ENCODE results near the gene GEMIN7.

The GEMIN7 gene

GRCh38 chr19:45047188-45047797 lies 31.8 kb upstream of the GEMIN7 start:
- H3K27ac ChIP-seq = no peak overlapping the region
- no peak for DNase-seq
- in situ Hi-C loops (cut with HindIII; ENCODE audit: low pct_ligation_motif_present, low sequenced_read_pairs) = no loop called here
- H3K4me3 ChIP-seq (ENCODE audit: low read depth, low read length) = no peak overlapping the region
- H3K27me3 ChIP-seq (replicated peaks) = no peaks in the 10 kb centered on the region
- peaks cover 37% of the 10 kb centered on the region for H3K36me3 ChIP-seq (replicated peaks)
- TF ChIP-seq CTCF (IDR thresholded peaks at IDR 0.05; ENCODE audit: low read depth, low read length, missing control alignments) = no peak

GRCh38 chr19:45049073-45049736 lies 29.9 kb upstream of the GEMIN7 start:
- Histone ChIP-seq H3K36me3 (replicated peaks) (peaks cover 43% of the 10 kb centered on the region), H3K27ac (no peak overlapping the region), H3K4me3 (ENCODE audit: low read depth, low read length) (no peak overlapping the region), H3K27me3 (replicated peaks) (no peaks in the 10 kb centered on the region)
- in situ Hi-C loops (cut with HindIII; ENCODE audit: low pct_ligation_motif_present, low sequenced_read_pairs) = no loop called here
- no peak for DNase-seq
- TF ChIP-seq CTCF (IDR thresholded peaks at IDR 0.05; ENCODE audit: low read depth, low read length, missing control alignments) = no peak

- Histone ChIP-seq H3K27me3 (replicated peaks) (no peaks in the 10 kb centered on the region), H3K27ac (no peak overlapping the region), H3K4me3 (ENCODE audit: low read depth, low read length) (no peak overlapping the region), H3K36me3 (replicated peaks) (peaks cover 43% of the 10 kb centered on the region)
- no peak for TF ChIP-seq CTCF (IDR thresholded peaks at IDR 0.05; ENCODE audit: low read depth, low read length, missing control alignments)
- in situ Hi-C loops (cut with HindIII; ENCODE audit: low pct_ligation_motif_present, low sequenced_read_pairs) = no loop called here
- DNase-seq = no peak
Observed at GRCh38 chr19:45050036-45050435, 29.0 kb upstream of the GEMIN7 start.

GRCh38 chr19:45051929-45052579 lies 27.0 kb upstream of the GEMIN7 start:
- Histone ChIP-seq H3K36me3 (replicated peaks) (peaks cover 41% of the 10 kb centered on the region), H3K4me3 (ENCODE audit: low read depth, low read length) (no peak overlapping the region), H3K27ac (no peak overlapping the region), H3K27me3 (replicated peaks) (no peaks in the 10 kb centered on the region)
- TF ChIP-seq CTCF (IDR thresholded peaks at IDR 0.05; ENCODE audit: low read depth, low read length, missing control alignments) = no peak
- in situ Hi-C loops (cut with HindIII; ENCODE audit: low pct_ligation_motif_present, low sequenced_read_pairs) = no loop called here
- no peak for DNase-seq

- H3K27ac ChIP-seq = no peak overlapping the region
- peaks cover 83% of the 10 kb centered on the region for H3K36me3 ChIP-seq (replicated peaks)
- no peak overlapping the region for H3K4me3 ChIP-seq (ENCODE audit: low read depth, low read length)
- no peak for DNase-seq
- no peaks in the 10 kb centered on the region for H3K27me3 ChIP-seq (replicated peaks)
- TF ChIP-seq CTCF (IDR thresholded peaks at IDR 0.05; ENCODE audit: low read depth, low read length, missing control alignments) = no peak
- in situ Hi-C loops (cut with HindIII; ENCODE audit: low pct_ligation_motif_present, low sequenced_read_pairs) = no loop called here
Observed at GRCh38 chr19:45056831-45057230, 22.2 kb upstream of the GEMIN7 start.
